GM19455 (cell line): ENCODE measurements around the gene ANTXR2.
"Not testable (repeated sequence)": the region's sequence is repeated elsewhere in the genome, so short reads cannot be mapped to it uniquely, and the experiment has no call there.

Experiments used
- ATAC-seq: cut with Tn5 transposase; IDR thresholded peaks from one replicate; pipeline ENCODE4 v1.9.1; 2021; ENCODE audit not compliant: unreplicated experiment

The ANTXR2 gene

DNA sequence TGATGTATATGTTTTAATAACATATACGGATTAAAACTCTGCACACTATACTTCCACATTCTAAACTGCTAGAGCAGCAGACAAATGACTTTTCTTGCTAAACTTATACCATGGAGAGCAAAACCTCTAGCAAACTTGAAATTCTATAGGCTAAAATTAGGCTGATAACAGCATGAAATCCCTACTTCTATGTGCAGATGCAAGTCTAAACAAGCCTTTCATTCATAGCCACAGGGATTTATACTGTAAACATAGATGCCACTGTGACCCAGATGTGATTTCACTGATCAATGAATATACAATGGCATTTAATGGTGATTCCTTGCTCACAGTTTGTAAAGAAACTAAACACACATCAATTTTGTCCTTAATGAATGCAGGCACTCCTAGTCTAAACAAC, 151.0 kb downstream of the ANTXR2 start:
- no peak for ATAC-seq

DNA sequence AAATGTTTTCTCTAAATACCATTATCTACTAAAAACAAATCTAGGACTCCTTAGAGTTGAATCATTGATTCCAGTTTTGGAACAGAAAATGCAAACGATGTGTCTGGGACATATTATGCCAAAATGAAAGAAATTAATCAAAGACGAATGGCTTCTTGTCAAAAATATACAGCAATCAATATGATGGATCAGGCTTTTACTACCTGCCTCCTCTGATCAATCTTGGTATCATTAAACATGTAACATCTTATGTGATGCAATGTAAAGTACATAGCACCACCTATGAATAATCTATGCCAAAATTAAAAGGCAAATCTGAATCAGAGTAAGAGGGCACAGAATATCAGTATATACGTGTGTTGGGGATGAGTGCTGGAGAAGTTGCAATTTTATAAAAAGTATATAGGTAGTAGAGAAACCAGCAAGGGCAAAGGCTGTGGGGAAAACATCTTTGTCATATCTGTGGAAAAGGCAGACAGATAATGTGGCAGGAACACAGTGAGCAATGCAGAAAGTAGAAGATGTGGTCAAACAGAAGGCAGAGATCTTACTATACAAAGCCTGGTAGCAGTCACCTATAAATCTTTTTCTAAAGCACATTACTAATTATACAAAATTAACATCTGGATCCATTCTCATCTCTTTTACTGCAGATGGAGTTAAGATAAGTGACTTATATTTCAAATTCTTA, 152.7 kb downstream of the ANTXR2 start:
- no peak for ATAC-seq

DNA sequence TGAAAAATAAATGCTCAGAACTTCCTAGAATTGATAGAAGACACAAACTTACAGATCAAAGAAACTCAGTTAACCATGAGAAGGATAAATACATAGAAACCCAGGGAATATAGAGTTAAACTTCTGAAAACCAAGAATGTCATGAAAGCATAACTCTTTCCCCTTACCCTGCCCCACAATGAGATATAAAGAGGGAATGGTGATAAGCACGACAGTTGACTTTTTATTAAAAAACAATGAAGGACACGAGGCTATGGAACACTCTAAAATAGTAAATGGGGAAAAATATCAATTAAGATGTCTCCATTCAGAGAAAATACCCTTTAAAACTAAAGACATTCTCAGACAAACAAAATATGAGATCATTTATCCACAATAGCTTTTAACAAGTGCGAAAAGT, 154.7 kb downstream of the ANTXR2 start:
- ATAC-seq: no peak

DNA sequence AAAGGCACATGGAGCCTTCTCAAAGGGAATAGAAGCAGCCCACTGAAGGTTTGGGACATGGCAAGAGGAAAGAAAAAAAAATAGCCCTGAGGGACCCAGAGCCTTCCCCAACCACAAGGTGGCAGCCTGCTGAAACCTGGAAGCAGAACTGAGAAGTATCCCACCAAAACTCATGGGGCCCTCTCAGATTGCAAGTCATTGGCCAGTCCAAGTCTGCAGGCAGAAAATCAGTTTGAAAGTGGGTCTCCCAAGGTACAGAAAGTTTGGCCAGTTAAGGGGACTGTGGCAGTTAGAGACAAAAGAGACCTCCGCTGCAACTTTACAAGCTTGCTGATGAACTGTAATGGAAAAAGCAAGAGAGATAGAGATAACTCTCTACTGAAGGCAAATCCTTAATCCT, 155.8 kb downstream of the ANTXR2 start:
- ATAC-seq: peak; percentile 77

DNA sequence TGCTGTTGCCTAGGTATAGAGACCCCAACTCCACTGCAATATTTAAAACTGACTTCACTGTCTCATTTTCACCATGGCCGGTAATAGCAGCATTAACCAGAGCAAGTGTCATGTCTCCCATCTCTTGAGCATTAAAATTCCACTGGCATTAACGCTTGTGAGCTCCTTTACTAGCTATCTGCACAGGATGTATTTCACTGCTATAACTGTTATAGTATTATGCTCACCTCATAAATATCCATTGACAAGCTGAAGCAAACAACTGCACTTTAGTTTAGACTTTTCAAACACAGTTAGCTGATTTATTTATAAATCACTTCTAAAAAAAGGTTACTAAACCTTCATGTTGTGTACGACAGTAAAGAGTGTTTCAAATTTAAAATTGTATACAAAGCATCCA, 157.8 kb downstream of the ANTXR2 start:
- ATAC-seq: no peak

DNA sequence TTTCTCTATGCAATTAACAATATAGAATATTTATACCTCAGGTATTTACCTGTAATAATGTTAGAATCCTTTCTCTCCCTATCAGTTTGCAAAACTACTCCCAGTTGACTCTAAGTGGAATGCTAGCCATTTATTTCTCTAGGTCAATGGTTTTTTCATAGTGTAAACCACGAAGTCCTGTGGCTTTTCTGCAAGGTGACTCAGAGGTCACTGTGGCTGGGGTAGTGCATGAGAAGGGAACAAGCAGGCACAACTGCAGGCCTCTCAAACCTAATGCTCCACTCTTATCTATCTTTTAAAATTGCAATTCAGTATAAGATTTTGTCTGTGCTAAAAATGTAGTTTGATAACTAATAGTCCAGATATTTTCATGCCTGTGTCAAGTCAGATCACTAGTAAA, 159.4 kb downstream of the ANTXR2 start:
- no peak for ATAC-seq

DNA sequence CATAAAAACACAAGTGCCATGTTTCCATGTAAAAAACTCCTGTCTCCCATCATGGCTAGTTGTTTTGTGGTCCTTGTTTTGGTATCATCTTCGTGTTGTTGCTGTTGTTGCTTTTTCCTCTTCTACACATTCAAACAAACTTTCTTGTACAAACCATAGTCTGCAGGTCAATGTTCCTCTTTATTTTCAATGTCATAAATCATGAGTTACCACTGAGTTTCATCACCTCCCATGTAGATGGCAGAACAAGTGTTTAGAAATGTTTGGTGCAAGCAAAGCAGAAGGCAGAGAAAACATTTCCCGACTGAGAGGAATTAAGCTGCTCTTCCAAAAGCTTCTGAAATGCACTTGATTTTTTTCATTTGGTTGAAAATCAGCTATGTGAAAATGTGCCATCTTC, 166.0 kb downstream of the ANTXR2 start:
- no peak for ATAC-seq

DNA sequence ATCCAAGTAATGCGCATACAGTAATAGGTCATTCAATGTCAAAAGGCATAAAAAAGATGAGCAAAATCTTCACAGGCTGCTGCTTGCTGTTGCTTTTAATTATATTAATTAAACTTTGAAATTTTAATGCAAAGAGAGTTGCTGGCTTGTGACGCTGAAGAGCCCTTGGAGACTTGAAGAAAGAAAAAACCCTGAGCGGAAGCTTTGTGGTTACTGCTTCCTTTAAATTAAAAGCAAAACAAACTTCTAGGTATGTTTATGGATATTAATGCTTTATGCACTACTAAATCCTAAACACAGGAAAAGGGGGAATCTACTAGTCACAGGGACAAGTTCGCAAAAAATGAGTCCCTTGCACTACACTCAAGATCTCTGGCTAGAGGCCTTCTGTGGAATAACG, 166.7 kb downstream of the ANTXR2 start:
- no peak for ATAC-seq

DNA sequence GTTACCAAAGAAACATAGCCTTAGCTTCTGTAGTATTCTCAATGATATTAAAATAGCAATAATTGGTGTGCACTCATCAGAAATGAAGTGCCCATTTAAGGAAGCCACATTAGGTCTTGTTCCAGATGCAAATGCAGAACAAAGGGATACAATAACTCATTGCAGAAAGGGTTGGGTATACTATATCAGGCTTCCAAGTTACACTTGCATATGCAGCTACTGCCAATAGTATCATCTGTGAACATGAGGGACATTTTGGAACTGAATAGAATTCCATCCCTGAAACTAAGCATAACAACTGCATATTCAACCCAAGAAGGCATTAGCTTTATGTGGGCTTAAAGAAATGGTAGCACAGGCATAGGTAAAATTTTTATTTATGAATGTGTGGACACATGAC, 167.8 kb downstream of the ANTXR2 start:
- no peak for ATAC-seq

DNA sequence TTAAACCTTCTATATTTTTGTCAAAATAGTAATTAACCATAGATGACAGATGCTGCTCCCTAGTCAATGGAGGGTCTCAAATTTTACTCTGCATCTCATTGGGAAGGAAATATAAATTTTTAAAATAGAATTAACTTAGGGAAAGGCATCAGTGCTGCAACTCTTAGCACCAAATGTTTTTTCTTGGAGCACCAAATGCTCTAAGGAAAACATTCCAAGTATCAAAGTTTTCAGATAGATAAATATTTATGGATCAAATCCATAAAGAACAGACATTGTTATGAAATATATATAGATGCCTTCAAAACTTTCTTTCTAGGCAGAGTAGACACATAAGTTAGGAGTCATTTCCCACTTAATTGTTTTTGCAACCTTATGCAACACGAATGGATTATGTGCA, 168.7 kb downstream of the ANTXR2 start:
- ATAC-seq: no peak

DNA sequence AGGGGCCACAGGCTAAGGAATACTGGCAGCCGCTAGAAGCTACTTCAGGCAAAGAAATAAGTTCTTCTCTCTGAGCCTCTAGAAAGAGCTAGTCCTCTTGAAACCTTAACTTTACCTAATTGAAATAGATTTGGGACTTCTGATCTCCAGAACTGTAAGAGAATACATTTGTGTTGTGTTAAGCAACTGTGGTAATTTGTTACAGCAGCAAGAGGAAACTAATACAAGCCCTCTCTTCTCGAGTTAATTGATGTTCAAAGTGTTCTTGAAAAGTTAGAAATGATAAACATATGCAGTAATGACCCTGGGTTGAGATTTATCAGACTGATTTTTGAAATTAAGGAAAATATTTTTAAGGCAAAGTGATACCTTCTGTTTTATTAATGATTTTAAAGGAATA, 172.8 kb downstream of the ANTXR2 start:
- no peak for ATAC-seq

DNA sequence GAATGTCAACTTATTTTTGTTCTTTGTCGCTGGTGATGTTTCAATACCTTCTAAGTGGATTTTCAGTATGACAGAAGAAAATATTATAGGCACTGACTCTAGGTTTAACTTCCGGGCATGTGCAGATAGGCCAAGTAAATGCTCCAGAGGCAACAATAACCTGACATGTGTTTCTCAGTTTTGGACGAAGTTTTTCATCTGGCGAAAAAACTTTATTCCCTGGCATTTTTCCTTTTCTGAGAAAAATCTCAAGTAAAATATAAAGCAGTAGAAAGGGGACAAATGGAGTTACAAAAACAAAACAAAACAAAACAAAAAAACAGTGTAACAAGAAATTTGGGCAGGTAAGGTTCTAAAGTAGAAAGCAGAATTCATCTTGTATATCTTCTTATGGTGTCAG, 173.5 kb downstream of the ANTXR2 start:
- no peak for ATAC-seq

DNA sequence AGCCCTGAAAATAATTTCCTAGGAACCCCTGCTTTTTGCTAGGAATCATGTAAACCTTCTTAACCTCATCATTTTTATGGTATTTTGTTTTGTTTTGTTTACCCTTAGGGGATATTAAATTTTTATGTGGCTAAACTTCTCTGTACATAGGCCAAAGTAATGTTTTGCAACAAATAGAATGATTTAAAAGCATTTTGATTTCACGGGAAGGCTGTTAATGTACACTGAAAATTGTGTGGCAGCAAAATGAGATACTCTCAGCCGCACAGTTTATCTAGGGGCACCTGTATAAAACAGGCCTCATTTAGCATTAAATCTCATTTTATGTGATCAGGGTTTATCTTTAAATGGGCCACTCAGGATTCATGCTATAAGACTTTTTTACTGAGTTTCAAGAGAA, 175.0 kb downstream of the ANTXR2 start:
- ATAC-seq: no peak

DNA sequence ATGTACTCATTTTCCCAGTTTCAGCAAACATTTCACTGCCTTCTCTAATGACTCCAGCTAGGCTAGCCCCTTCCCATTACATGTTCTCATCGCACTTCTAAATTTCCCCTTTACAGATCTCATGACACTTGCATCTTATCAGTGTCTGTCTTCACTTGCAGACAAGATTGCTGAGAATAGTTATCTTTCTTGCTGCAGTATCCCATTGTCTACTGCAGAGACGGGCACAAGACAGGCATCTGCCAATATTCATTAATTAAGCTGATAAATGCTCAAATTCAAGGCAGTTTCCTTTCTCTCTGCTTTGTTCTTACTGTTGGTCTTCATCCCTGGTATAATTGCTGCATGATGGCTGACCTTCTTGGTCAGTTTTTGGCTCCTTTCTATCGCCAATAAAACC, 175.9 kb downstream of the ANTXR2 start:
- ATAC-seq: no peak

DNA sequence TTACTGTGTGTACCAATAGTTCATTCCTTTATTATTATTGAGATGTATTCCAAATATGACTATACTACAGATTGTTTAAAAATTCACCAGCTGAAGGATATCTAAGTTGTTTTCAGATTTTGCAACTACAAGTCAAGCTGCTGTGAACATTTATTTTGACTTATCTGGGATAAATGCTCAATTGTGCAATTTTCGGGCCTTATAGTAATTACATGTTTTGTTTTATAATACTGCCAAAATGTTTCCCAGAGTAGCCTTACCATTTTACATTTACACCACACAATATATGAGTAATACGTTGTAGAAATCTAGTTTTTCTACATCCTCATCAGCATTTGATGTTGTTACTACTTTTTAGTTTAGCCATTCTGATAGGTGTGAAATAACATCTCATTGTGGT, 179.6 kb downstream of the ANTXR2 start:
- ATAC-seq: no peak

DNA sequence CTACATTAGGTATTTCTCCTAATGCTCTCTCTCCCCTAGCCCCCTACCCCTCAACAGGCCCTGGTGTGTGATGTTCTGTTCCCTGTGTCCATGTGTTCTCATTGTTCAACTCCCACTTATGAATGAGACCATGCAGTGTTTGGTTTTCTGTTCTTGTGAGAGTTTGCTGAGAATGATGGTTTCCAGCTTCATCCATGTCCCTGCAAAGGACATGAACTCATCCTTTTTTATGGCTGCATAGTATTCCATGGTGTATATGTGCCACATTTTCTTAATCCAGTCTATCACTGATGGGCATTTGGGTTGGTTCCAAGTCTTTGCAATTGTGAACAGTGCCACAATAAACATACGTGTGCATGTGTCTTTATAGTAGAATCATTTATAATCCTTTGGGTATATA, 184.0 kb downstream of the ANTXR2 start:
- ATAC-seq: not testable (repeated sequence)

DNA sequence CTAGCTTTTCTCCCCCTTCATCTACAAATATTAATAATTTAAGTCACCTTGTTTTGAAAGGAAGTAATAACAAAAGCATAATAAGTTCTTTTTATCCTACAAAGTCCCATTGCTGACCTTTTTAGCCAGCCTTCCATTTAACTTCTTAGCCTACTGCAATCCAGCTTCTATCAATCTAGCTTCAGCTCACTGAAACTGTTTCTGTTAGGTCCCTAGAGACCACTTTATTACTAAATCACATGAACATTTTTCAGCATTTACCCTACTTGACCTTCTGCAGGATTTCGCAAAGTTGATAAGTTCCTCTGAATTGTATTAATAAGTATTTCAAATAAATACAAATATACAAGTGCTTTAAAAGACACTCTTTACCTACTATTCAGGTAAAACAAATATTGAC, 186.5 kb downstream of the ANTXR2 start:
- ATAC-seq: no peak

DNA sequence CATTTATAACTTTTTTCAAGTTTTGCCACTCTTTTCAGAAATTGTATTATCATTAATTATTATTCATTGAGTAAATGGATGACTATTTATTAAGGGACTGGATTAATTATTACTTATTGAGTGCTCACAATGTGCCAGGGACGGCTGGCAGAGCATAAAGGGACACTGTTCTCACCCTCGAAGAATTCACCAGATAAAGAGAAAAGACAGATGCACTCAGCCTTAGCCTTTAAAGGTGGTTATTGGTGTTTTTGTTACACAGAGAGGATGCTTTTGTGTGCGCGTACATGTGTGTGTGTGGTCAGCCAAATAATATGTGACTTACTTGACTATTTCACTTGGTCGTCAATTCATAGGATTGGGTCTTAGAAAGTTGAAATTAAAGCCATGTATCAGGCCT, 187.0 kb downstream of the ANTXR2 start:
- no peak for ATAC-seq

DNA sequence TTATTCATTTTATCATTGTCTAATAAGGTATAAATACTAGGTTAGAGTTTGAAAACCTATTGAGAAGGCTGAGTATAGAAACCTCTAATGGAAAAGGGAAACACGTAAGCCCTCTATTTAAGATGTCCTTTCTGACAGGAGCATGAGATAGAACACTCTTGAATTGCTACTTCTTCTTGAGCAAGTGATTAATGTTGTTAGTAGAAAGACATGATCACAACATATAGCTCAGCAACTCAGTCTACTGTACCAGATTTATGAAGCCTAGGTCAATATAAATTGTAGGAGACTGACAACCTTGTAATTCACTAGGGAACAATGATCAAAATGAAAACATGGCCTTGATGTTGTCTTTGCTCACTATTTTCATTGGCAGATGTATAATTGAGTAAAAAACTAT, 189.7 kb downstream of the ANTXR2 start:
- ATAC-seq: no peak

DNA sequence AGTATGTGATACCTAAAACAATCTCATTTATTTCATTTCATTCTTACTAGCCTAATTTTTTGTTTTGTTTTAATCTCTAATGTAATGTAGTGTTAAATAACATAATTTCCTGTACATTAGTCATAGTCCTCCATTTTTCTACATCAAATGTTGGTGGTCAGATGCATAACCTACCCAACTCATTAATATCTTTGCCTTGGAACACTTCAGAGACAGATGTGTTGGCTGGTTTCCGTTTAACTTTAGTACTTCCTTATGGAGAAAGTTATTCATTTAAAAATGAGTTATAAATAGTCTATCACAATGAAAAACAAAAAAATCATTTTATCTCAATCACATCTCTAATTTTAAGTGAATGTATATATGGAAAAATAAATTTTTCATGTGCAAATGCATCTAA, 190.2 kb downstream of the ANTXR2 start:
- no peak for ATAC-seq

DNA sequence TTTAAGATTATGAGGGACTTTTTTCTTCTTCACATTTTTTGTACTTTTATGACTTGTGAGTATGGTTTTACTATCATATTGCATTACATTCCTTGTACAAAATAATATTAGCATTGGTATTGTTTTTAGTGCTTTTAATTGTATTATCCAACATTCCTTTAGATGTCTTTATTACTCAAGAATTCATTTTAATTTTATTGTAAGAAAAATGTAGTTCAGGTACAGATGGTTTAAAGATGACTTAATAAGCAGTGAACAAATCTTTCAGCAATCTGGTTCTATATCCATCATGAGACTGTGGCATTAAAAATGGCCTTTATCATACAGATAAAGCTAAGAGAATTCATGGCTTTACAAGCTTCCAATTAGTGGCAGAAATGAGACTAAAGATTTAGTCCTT, 191.6 kb downstream of the ANTXR2 start:
- ATAC-seq: no peak

DNA sequence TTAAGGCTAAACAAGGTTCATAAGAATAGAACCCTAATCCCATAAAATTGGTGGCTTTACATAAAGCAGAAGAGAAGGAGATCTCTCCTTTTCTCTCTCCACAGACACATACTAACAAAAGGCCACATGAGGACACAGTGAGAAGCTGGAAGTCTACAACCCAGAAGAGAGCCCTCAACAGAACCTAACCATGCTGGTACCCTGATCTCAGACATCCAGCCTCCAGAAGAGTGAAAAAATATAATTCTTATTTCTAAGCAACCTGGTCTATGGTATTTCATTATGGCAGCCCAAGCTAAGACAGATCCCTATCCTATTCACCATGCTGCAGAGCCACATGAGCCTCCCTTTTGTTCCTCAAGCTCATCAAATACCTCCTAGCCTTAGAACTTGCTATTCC, 195.5 kb downstream of the ANTXR2 start:
- no peak for ATAC-seq

DNA sequence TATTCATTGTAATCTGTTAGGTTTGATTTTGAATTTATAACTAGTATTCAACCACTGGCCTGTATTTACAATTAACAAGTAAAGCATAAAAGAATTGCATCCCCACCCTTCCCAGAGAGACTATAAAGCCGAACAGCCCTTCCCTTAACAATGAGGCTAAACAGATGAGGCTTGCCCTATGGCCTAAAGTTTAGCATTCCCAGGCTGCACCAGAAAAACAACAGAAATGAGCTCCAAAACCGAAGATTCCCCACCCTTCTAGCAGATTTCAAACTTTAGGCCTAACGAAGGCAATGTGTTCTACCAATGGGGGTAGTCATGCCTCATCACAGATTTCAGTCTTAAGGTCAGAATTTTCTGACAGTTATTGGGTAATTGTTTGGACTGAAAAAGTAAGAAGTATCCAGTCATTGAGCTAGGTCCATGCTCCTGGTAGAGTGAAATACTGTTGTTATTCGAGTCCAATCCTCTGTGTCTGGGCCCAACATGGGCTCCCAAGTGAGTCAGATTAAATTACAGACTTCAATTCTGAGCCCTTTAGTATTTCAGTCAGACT, 197.6 kb downstream of the ANTXR2 start:
- ATAC-seq: no peak
